Stomach (tissue), 9 donors: ENCODE data around the gene DYNLL1. TPM values are rescaled to one million over a fixed set of nuclear protein-coding genes. Genes with fewer than 3 reads are reported as not detected.

ENCODE experiments used
- DNase-seq, 2 donors: peaks; one replicate each; pipeline versions ENCODE4 v3.0.0 to v3.0.0-alpha.2; 2013 to 2019
- H3K27ac ChIP-seq, 5 donors: fragments of 200-600 bp in 4 of 5; sonication (generic) in 4 of 5; one replicate each; pipeline ENCODE4 v1.5.1; 2013 to 2019; ENCODE audit warnings: mild to moderate bottlenecking in 1 of 5, moderate library complexity in 1 of 5
- H3K27me3 ChIP-seq, 3 donors: fragments of 200-600 bp; sonication (generic); one replicate each; pipeline ENCODE4 v1.5.1; 2017 to 2019; ENCODE audit warnings: mixed run types in 1 of 3
- H3K36me3 ChIP-seq, 4 donors: fragments of 200-600 bp; sonication (generic); 1 replicate in 3 of 4; 2 replicates in 1 of 4; pipeline ENCODE4 v1.5.1; 2016 to 2019
- H3K4me1 ChIP-seq, 4 donors: fragments of 200-600 bp; sonication (generic); one replicate each; pipeline ENCODE4 v1.5.1; 2016 to 2019
- H3K4me3 ChIP-seq, 4 donors: fragments of 200-600 bp; sonication (generic) in 3 of 4; one replicate each; pipeline ENCODE4 v1.5.1; 2016 to 2019; ENCODE audit warnings: mild to moderate bottlenecking in 1 of 4
- H3K9me3 ChIP-seq, 4 donors: fragments of 200-600 bp; sonication (generic); one replicate each; pipeline ENCODE4 v1.5.1; 2016 to 2019
- EP300 ChIP-seq: sonication (generic); formaldehyde crosslinking; IDR thresholded peaks from one replicate; pipeline ENCODE4 v1.6.1; 2017; ENCODE audit warnings: antibody characterized with exemption
- POLR2A ChIP-seq, 4 donors: fragments of 450-650 bp; IDR thresholded peaks; one replicate each; pipeline ENCODE4 v1.6.1; 2016; ENCODE audit warnings: antibody characterized with exemption in 4 of 4, control low read depth in 2 of 4, mild to moderate bottlenecking in 1 of 4, moderate library complexity in 1 of 4
- POLR2AphosphoS5 ChIP-seq, 3 donors: sonication (generic); formaldehyde crosslinking; IDR thresholded peaks; one replicate each; pipeline ENCODE4 v1.6.1; 2016; ENCODE audit warnings: antibody characterized with exemption in 3 of 3
- WGBS, 5 donors: extraction: QIAGEN DNeasy Blood & Tissue Kit in 3 of 5; methylation state at CpG; one replicate each; pipeline versions ENCODE4 v1.1.5 to v1.1.7; 2013 to 2018; 5-methylcytosine and 5-hydroxymethylcytosine counted together
- intact Hi-C: fragments of 100-400 bp; cut with DNase I; formaldehyde crosslinking; loops from one replicate; pipeline ENCODE4 v1.15.1; 2023; ENCODE audit warnings: low total_unique reads
- polyA plus RNA-seq, 3 donors: library from polyadenylated mRNA; stranded (reverse); fragments of 200-250 nt; gene quantifications; one replicate each; pipeline ENCODE4 v1.2.3, GENCODE V29; 2013
- total RNA-seq, 5 donors: library from RNA; depleted of rRNA; stranded (reverse); fragments of >200 nt; gene quantifications; one replicate each; pipeline versions ENCODE4 v1.1.0 to v1.2.3, GENCODE V29; 2014 to 2016
- TF ChIP-seq, protein P1 (sequence below), 7 experiments: fragments of 450-650 bp in 4 of 7; fragments of 200-600 bp in 3 of 7; sonication (generic) in 3 of 7; IDR thresholded peaks; one replicate each; pipeline ENCODE4 v1.5.1; 2016 to 2019; ENCODE audit warnings: antibody characterized with exemption in 7 of 7, control low read depth in 2 of 7, mild to moderate bottlenecking in 1 of 7
- donor health status: healthy with polysubstance abuse.
- donor health status: Bipolar disorder and iron deficiency.
- donor health status: healthy.

DYNLL1 gene
- total and polyA plus RNA-seq, 8 donors, result 27.2 to 580 (median 174) TPM

DNA sequence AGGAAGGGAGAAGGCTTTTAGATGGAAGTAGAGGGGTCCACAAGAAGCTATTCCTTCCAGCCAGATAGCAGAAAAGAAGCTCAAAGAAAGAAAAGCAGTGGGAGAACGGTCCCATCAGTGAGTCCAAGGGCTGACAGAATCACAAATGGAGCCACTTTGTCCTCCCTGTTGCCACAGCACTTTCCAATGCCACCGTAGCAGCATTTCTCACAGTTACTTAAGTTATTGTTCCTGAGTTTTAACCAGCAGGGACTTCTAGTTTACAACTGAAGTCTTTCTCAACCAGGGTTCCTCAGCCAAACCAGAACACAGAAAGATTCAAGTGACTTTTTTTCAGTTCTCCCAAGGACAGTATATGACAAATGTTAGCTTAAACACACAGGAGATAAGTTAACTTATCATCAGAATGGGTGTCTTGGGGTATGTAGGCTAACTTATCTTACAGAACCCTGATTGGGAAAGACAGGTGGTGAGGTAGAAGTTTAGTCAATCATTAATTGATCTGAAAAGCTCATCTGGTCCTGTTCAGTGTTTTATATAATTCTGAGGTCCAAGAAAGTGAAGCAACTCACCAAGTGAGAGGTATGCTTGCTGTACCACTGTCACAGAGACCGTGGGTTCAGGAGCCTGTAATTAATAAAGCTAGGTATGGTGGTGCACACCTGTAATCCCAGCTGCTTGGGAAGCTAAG, 42.7 kb upstream of the DYNLL1 start:
- WGBS, 5 donors, result 78 to 90% (median 84%) methylated on average over 3 of the region's 3 CpGs
- H3K4me3 ChIP-seq, result no peak overlapping the region
- peaks cover 14 to 87% (median 77%) of the 10 kb centered on the region in 4 donors for H3K36me3 ChIP-seq
- TF ChIP-seq POLR2A (IDR thresholded peaks at IDR 0.05), result no peak
- TF ChIP-seq, protein P1, sequence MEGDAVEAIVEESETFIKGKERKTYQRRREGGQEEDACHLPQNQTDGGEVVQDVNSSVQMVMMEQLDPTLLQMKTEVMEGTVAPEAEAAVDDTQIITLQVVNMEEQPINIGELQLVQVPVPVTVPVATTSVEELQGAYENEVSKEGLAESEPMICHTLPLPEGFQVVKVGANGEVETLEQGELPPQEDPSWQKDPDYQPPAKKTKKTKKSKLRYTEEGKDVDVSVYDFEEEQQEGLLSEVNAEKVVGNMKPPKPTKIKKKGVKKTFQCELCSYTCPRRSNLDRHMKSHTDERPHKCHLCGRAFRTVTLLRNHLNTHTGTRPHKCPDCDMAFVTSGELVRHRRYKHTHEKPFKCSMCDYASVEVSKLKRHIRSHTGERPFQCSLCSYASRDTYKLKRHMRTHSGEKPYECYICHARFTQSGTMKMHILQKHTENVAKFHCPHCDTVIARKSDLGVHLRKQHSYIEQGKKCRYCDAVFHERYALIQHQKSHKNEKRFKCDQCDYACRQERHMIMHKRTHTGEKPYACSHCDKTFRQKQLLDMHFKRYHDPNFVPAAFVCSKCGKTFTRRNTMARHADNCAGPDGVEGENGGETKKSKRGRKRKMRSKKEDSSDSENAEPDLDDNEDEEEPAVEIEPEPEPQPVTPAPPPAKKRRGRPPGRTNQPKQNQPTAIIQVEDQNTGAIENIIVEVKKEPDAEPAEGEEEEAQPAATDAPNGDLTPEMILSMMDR (IDR thresholded peaks at IDR 0.05), result no peak
- no peak for TF ChIP-seq EP300
- no peak for TF ChIP-seq POLR2AphosphoS5 (IDR thresholded peaks at IDR 0.05)
- H3K27me3 ChIP-seq, result no peaks in the 10 kb centered on the region
- DNase-seq, result no peak
- intact Hi-C loops, result no loop called here
- peaks cover 0 to 21% (median 10%) of the 10 kb centered on the region in 4 donors for H3K4me1 ChIP-seq
- peak overlapping the region in 2 of 5 donors; percentile 4 to 14 for H3K27ac ChIP-seq
- no peaks in the 10 kb centered on the region for H3K9me3 ChIP-seq

DNA sequence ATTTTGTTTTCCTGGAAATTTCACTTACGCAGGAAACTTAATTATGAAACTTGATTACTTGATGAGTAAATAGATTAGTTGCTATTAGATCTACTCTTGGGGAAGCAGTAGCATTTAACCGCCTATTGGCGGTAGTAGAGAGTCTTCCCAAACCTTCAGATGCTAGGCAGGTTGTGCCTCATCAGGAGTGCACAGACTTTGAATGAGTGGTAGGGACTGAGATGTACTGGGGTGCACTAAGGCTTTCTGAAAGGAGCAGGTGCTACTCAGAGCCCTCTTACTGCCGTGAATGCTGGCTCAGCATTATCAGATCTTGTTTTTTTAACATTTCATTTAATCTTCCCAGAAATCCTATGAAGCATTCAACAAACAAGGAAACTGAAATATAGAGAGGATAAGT, 41.9 kb upstream of the DYNLL1 start:
- 59 to 72% (median 64%) methylated on average over 4 of the region's 4 CpGs for WGBS, 5 donors
- TF ChIP-seq POLR2AphosphoS5 (IDR thresholded peaks at IDR 0.05), result no peak
- TF ChIP-seq, protein P1 (IDR thresholded peaks at IDR 0.05), result peak in 4 of 7 experiments; percentile 4 to 42 (median 27)
- H3K27ac ChIP-seq, result peak overlapping the region in 1 of 5 donors; percentile 14

GRCh38 chr12:120455302-120455701, 40.6 kb upstream of the DYNLL1 start:
- Histone ChIP-seq H3K36me3 (peaks cover 23 to 93% (median 83%) of the 10 kb centered on the region in 4 donors), H3K4me3 (no peak overlapping the region), H3K27ac (no peak overlapping the region), H3K4me1 (peaks cover 0 to 13% (median 6%) of the 10 kb centered on the region in 4 donors), H3K9me3 (no peaks in the 10 kb centered on the region), H3K27me3 (no peaks in the 10 kb centered on the region)
- WGBS, 5 donors, result 90 to 91% (median 90%) methylated on average over 7 of the region's 7 CpGs
- TF ChIP-seq POLR2A (IDR thresholded peaks at IDR 0.05) (no peak), POLR2AphosphoS5 (IDR thresholded peaks at IDR 0.05) (no peak), EP300 (no peak)
- TF ChIP-seq, protein P1 (IDR thresholded peaks at IDR 0.05), result no peak
- DNase-seq, result no peak
- intact Hi-C loops, result no loop called here

More for the DNA sequence above, 41.9 kb upstream of the DYNLL1 start:
- Histone ChIP-seq H3K27me3 (no peaks in the 10 kb centered on the region), H3K9me3 (no peaks in the 10 kb centered on the region), H3K4me1 (peaks cover 0 to 18% (median 8%) of the 10 kb centered on the region in 4 donors), H3K36me3 (peaks cover 19 to 93% (median 82%) of the 10 kb centered on the region in 4 donors), H3K4me3 (no peak overlapping the region)
- no peak for DNase-seq
- intact Hi-C loops, result no loop called here

DNA sequence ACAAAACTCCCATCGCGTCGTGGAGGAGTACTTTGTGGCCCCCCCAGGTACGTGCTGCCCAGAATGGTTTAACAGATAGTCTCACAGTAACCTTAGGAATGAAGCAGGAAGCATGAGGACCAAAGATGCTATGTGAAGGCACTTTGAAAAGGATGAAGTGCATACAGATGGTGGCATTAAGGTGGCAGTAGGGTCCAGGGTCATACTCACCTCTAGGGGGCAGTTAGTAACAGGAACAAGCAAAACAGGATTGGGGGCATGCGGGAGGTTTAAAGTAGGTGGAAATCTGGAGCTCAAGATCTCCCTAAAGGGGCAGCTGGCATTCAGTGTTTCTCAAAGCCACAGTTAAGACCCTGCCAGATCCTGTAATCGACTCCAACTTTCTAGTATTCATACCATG, 38.8 kb upstream of the DYNLL1 start:
- Histone ChIP-seq H3K4me3 (no peak overlapping the region), H3K9me3 (no peaks in the 10 kb centered on the region), H3K27me3 (no peaks in the 10 kb centered on the region), H3K36me3 (peaks cover 38 to 98% (median 92%) of the 10 kb centered on the region in 4 donors), H3K4me1 (peaks cover 0 to 13% (median 6%) of the 10 kb centered on the region in 4 donors), H3K27ac (no peak overlapping the region)
- 68 to 81% (median 75%) methylated on average over 6 of the region's 6 CpGs for WGBS, 5 donors
- DNase-seq, result no peak
- intact Hi-C loops, result no loop called here
- TF ChIP-seq POLR2A (IDR thresholded peaks at IDR 0.05) (no peak), EP300 (no peak), POLR2AphosphoS5 (IDR thresholded peaks at IDR 0.05) (no peak)
- TF ChIP-seq, protein P1 (IDR thresholded peaks at IDR 0.05), result no peak
